Activated CD4-positive, alpha-beta T cell treated with anti-CD3 and anti-CD28 coated beads, Interleukin-2, amount 10 ng/mL, durations not matched to agents 7 days and 5 days (primary cell): ENCODE data around the gene ABLIM1. TPM values are rescaled to one million over a fixed set of nuclear protein-coding genes. Genes with fewer than 3 reads are reported as not detected.

Experiments
- CTCF ChIA-PET: fragments of 350-600 bp; sonication (Branson Sonifier 250); formaldehyde crosslinking; loops from one replicate; lab custom pipeline; 2021; ENCODE audit warnings: antibody characterized with exemption; lab: Charles Lee
- POLR2A ChIA-PET: fragments of 350-600 bp; sonication (Branson Sonifier 250); formaldehyde crosslinking; loops from one replicate; lab custom pipeline; 2021; ENCODE audit warnings: antibody characterized with exemption; lab: Charles Lee
- DNase-seq: peaks from one replicate; pipeline ENCODE4 v3.0.0-alpha.2; 2020
- H3K27ac Mint-ChIP-seq: one replicate; pipeline ENCODE4 v1.8.0; 2021; ENCODE audit warnings: mild to moderate bottlenecking, moderate library complexity, mixed read lengths
- H3K27me3 Mint-ChIP-seq: one replicate; pipeline ENCODE4 v1.8.0; 2021; ENCODE audit warnings: mixed read lengths
- H3K36me3 Mint-ChIP-seq: one replicate; pipeline ENCODE4 v1.8.0; 2021; ENCODE audit warnings: low read depth, mixed read lengths
- H3K4me1 Mint-ChIP-seq: one replicate; pipeline ENCODE4 v1.8.0; 2021; ENCODE audit warnings: mixed read lengths
- H3K4me3 Mint-ChIP-seq: one replicate; pipeline ENCODE4 v1.8.0; 2021; ENCODE audit warnings: mild to moderate bottlenecking, moderate library complexity, mixed read lengths
- H3K9me3 Mint-ChIP-seq: one replicate; pipeline ENCODE4 v1.8.0; 2021; ENCODE audit warnings: mixed read lengths
- total RNA-seq, 2 experiments: library from RNA; stranded (reverse); gene quantifications; one replicate each; pipeline ENCODE4 v1.2.3, GENCODE V29; 2021

ABLIM1 gene
- total RNA-seq, 2 experiments from 2014 or later: 141 to 161 TPM

GRCh38 chr10:114458216-114458920, 199.7 kb downstream of the ABLIM1 start:
- no peak for DNase-seq
- H3K4me1 Mint-ChIP-seq: peaks cover 7% of the 10 kb centered on the region
- H3K27me3 Mint-ChIP-seq: no peaks in the 10 kb centered on the region
- POLR2A ChIA-PET: no interaction called here
- no peak overlapping the region for H3K4me3 Mint-ChIP-seq
- H3K9me3 Mint-ChIP-seq: no peaks in the 10 kb centered on the region
- peak overlapping the region; percentile 42 for H3K27ac Mint-ChIP-seq
- CTCF ChIA-PET: interaction anchor here (1.7 to 2.3 kb wide), 3 partner anchors 13 to 154 kb away, joined by 3 to 10 read pairs (median 10); no protein-coding TSS in a partner anchor
- H3K36me3 Mint-ChIP-seq: peaks cover 50% of the 10 kb centered on the region

- ChIA-PET CTCF (no interaction called here), POLR2A (no interaction called here)
- H3K9me3 Mint-ChIP-seq: no peaks in the 10 kb centered on the region
- peaks cover 5% of the 10 kb centered on the region for H3K4me1 Mint-ChIP-seq
- no peaks in the 10 kb centered on the region for H3K27me3 Mint-ChIP-seq
- DNase-seq: no peak
- no peak overlapping the region for H3K27ac Mint-ChIP-seq
- H3K4me3 Mint-ChIP-seq: no peak overlapping the region
- H3K36me3 Mint-ChIP-seq: peaks cover 42% of the 10 kb centered on the region
Observed at GRCh38 chr10:114453576-114453975, 204.5 kb downstream of the ABLIM1 start.

- no peak overlapping the region for H3K4me3 Mint-ChIP-seq
- H3K27me3 Mint-ChIP-seq: no peaks in the 10 kb centered on the region
- H3K9me3 Mint-ChIP-seq: no peaks in the 10 kb centered on the region
- ChIA-PET POLR2A (no interaction called here), CTCF (interaction anchor here (0.5 to 1.9 kb wide), 4 partner anchors 12 to 145 kb away, joined by 3 to 5 read pairs (median 3); no protein-coding TSS in a partner anchor)
- H3K36me3 Mint-ChIP-seq: peaks cover 48% of the 10 kb centered on the region
- peaks cover 2% of the 10 kb centered on the region for H3K4me1 Mint-ChIP-seq
- DNase-seq: no peak
- no peak overlapping the region for H3K27ac Mint-ChIP-seq
Observed at GRCh38 chr10:114448897-114449296, 209.2 kb downstream of the ABLIM1 start.

GRCh38 chr10:114445332-114445731, 212.7 kb downstream of the ABLIM1 start:
- H3K4me1 Mint-ChIP-seq: no peaks in the 10 kb centered on the region

GRCh38 chr10:114444819-114445218, 213.3 kb downstream of the ABLIM1 start:
- H3K4me1 Mint-ChIP-seq: no peaks in the 10 kb centered on the region
- H3K27me3 Mint-ChIP-seq: no peaks in the 10 kb centered on the region
- H3K4me3 Mint-ChIP-seq: no peak overlapping the region
- H3K36me3 Mint-ChIP-seq: peaks cover 52% of the 10 kb centered on the region
- H3K27ac Mint-ChIP-seq: peak overlapping the region; percentile 36
- H3K9me3 Mint-ChIP-seq: no peaks in the 10 kb centered on the region
- no peak for DNase-seq
- ChIA-PET POLR2A (no interaction called here), CTCF (no interaction called here)

More at GRCh38 chr10:114445332-114445731, 212.7 kb downstream of the ABLIM1 start:
- CTCF ChIA-PET: no interaction called here
- Mint-ChIP-seq H3K4me3 (no peak overlapping the region), H3K9me3 (no peaks in the 10 kb centered on the region), H3K27ac (no peak overlapping the region), H3K36me3 (peaks cover 47% of the 10 kb centered on the region), H3K27me3 (no peaks in the 10 kb centered on the region)
- POLR2A ChIA-PET: no interaction called here
- no peak for DNase-seq

- no peaks in the 10 kb centered on the region for H3K9me3 Mint-ChIP-seq
- H3K36me3 Mint-ChIP-seq: peaks cover 61% of the 10 kb centered on the region
- H3K4me1 Mint-ChIP-seq: no peaks in the 10 kb centered on the region
- CTCF ChIA-PET: interaction anchor here (0.6 to 1.4 kb wide), 2 partner anchors 14 to 99 kb away, joined by 3 to 5 read pairs; no protein-coding TSS in a partner anchor
- H3K27me3 Mint-ChIP-seq: no peaks in the 10 kb centered on the region
- POLR2A ChIA-PET: no interaction called here
- no peak overlapping the region for H3K4me3 Mint-ChIP-seq
- no peak overlapping the region for H3K27ac Mint-ChIP-seq
- no peak for DNase-seq
Observed at GRCh38 chr10:114442091-114442630, 215.9 kb downstream of the ABLIM1 start.

- ChIA-PET POLR2A (no interaction called here), CTCF (interaction anchor here (1.4 kb wide), 1 partner anchor 13 kb away, joined by 5 read pairs; no protein-coding TSS in a partner anchor)
- Mint-ChIP-seq H3K9me3 (no peaks in the 10 kb centered on the region), H3K27ac (no peak overlapping the region), H3K27me3 (no peaks in the 10 kb centered on the region), H3K4me1 (no peaks in the 10 kb centered on the region), H3K36me3 (peaks cover 65% of the 10 kb centered on the region), H3K4me3 (no peak overlapping the region)
- no peak for DNase-seq
Observed at GRCh38 chr10:114441107-114441506, 217.0 kb downstream of the ABLIM1 start.

- H3K4me1 Mint-ChIP-seq: no peaks in the 10 kb centered on the region
- no peak overlapping the region for H3K4me3 Mint-ChIP-seq
- no peaks in the 10 kb centered on the region for H3K9me3 Mint-ChIP-seq
- DNase-seq: no peak
- H3K27ac Mint-ChIP-seq: no peak overlapping the region
- ChIA-PET POLR2A (no interaction called here), CTCF (interaction anchor here (0.6 to 0.7 kb wide), 2 partner anchors 12 to 711 kb away, joined by 3 read pairs; no protein-coding TSS in a partner anchor)
- peaks cover 68% of the 10 kb centered on the region for H3K36me3 Mint-ChIP-seq
- H3K27me3 Mint-ChIP-seq: no peaks in the 10 kb centered on the region
Observed at GRCh38 chr10:114437473-114438292, 220.4 kb downstream of the ABLIM1 start.

GRCh38 chr10:114436941-114437340, 221.1 kb downstream of the ABLIM1 start:
- Mint-ChIP-seq H3K36me3 (peaks cover 71% of the 10 kb centered on the region), H3K9me3 (no peaks in the 10 kb centered on the region), H3K4me3 (no peak overlapping the region), H3K4me1 (no peaks in the 10 kb centered on the region), H3K27ac (no peak overlapping the region), H3K27me3 (no peaks in the 10 kb centered on the region)
- POLR2A ChIA-PET: no interaction called here
- no peak for DNase-seq
- CTCF ChIA-PET: interaction anchor here (0.7 kb wide), 2 partner anchors 12 to 802 kb away, joined by 3 read pairs; no protein-coding TSS in a partner anchor

GRCh38 chr10:114432566-114433093, 225.4 kb downstream of the ABLIM1 start:
- DNase-seq: no peak
- Mint-ChIP-seq H3K9me3 (no peaks in the 10 kb centered on the region), H3K27me3 (no peaks in the 10 kb centered on the region), H3K27ac (peak overlapping the region; percentile 48), H3K4me1 (no peaks in the 10 kb centered on the region), H3K36me3 (peaks cover 46% of the 10 kb centered on the region), H3K4me3 (no peak overlapping the region)
- POLR2A ChIA-PET: no interaction called here
- CTCF ChIA-PET: interaction anchor here (1.4 kb wide), 1 partner anchor 15 kb away, joined by 4 read pairs; no protein-coding TSS in a partner anchor

- no peaks in the 10 kb centered on the region for H3K27me3 Mint-ChIP-seq
- no peak overlapping the region for H3K4me3 Mint-ChIP-seq
- DNase-seq: no peak
- H3K9me3 Mint-ChIP-seq: no peaks in the 10 kb centered on the region
- H3K27ac Mint-ChIP-seq: no peak overlapping the region
- no peaks in the 10 kb centered on the region for H3K4me1 Mint-ChIP-seq
- POLR2A ChIA-PET: no interaction called here
- CTCF ChIA-PET: interaction anchor here (0.6 kb wide), 1 partner anchor 262 kb away, joined by 3 read pairs; no protein-coding TSS in a partner anchor
- H3K36me3 Mint-ChIP-seq: peaks cover 42% of the 10 kb centered on the region
Observed at GRCh38 chr10:114431414-114432135, 226.5 kb downstream of the ABLIM1 start.
